ENCODE results near the gene SMCO2.

The SMCO2 gene

GRCh38 chr12:27502021-27502435, 55.5 kb downstream of the SMCO2 start:
- DNase-seq = no peak

GRCh38 chr12:27504507-27504906, 58.0 kb downstream of the SMCO2 start:
- DNase-seq = no peak

- DNase-seq = no peak
Measured at GRCh38 chr12:27505109-27505508, 58.6 kb downstream of the SMCO2 start.

- DNase-seq = no peak
Measured at GRCh38 chr12:27505761-27506160, 59.2 kb downstream of the SMCO2 start.

- DNase-seq = no peak
Measured at GRCh38 chr12:27506645-27507189, 60.2 kb downstream of the SMCO2 start.

GRCh38 chr12:27508736-27509431, 62.3 kb downstream of the SMCO2 start:
- DNase-seq = no peak

- no peak for DNase-seq
Measured at GRCh38 chr12:27511031-27511722, 64.6 kb downstream of the SMCO2 start.

GRCh38 chr12:27511723-27512045, 65.1 kb downstream of the SMCO2 start:
- DNase-seq = no peak

- no peak for DNase-seq
Measured at GRCh38 chr12:27513155-27513824, 66.8 kb downstream of the SMCO2 start.

- no peak for DNase-seq
Measured at GRCh38 chr12:27515671-27516070, 69.1 kb downstream of the SMCO2 start.

- no peak for DNase-seq
Measured at GRCh38 chr12:27516625-27517024, 70.1 kb downstream of the SMCO2 start.

- DNase-seq = no peak
Measured at GRCh38 chr12:27517546-27517945, 71.0 kb downstream of the SMCO2 start.

- DNase-seq = no peak
Measured at GRCh38 chr12:27517961-27518665, 71.6 kb downstream of the SMCO2 start.

GRCh38 chr12:27521066-27521465, 74.5 kb downstream of the SMCO2 start:
- peak; percentile 60 for DNase-seq

- DNase-seq = no peak
Measured at GRCh38 chr12:27521981-27522380, 75.4 kb downstream of the SMCO2 start.

GRCh38 chr12:27523305-27523641, 76.7 kb downstream of the SMCO2 start:
- DNase-seq = peak; percentile 71

GRCh38 chr12:27523642-27524493, 77.3 kb downstream of the SMCO2 start, which contains the start of gene PPFIBP1:
TSS of gene PPFIBP1 (plus strand) at chr12:27524206. CDS start at chr12:27633397, 109,191 bp downstream.
- peak; percentile 98 for DNase-seq

- DNase-seq = no peak
Measured at GRCh38 chr12:27524494-27524835, 77.9 kb downstream of the SMCO2 start.

- peak; percentile 57 for DNase-seq
Measured at GRCh38 chr12:27524839-27525753, 78.6 kb downstream of the SMCO2 start.

- no peak for DNase-seq
Measured at GRCh38 chr12:27527512-27527911, 81.0 kb downstream of the SMCO2 start.

GRCh38 chr12:27528788-27529187, 82.3 kb downstream of the SMCO2 start:
- no peak for DNase-seq

Measured in OCI-M1 (cell line).